ENCODE results near the gene PAXX. TPM values are rescaled to one million over a fixed set of nuclear protein-coding genes. Genes with fewer than 3 reads are reported as not detected.

Gene PAXX
- total RNA-seq, 1 experiment from 2014 or later: 113 TPM

- no peak overlapping the region for H3K9ac ChIP-seq (ENCODE audit: low read length)
- intact Hi-C loops (cut with micrococcal nuclease): no loop called here
- H3K9me3 ChIP-seq (ENCODE audit: low read length): no peaks in the 10 kb centered on the region
- no peaks in the 10 kb centered on the region for H3F3A ChIP-seq (ENCODE audit: low read length, unreplicated experiment)
- no peak overlapping the region for H3K4me2 ChIP-seq (ENCODE audit: low read length)
- peaks cover 10% of the 10 kb centered on the region; the same call in 1 of the 2 replicates for H3K4me1 ChIP-seq (ENCODE audit: insufficient read depth, low read length)
- DNase-seq: no peak
- BruUV-seq (replicated peaks): no TSS peak
- H4K20me1 ChIP-seq (ENCODE audit: low read length): no peaks in the 10 kb centered on the region
- H3K27me3 ChIP-seq (ENCODE audit: low read length): no peaks in the 10 kb centered on the region
- H3K4me3 ChIP-seq (ENCODE audit: low read length): no peak overlapping the region
- H3K9me2 ChIP-seq (replicated peaks; ENCODE audit: low read length): no peaks in the 10 kb centered on the region
- ChIA-PET CTCF (interaction anchor here (1.0 kb wide), 1 partner anchor 13 kb away, joined by 3 read pairs; no protein-coding TSS in a partner anchor), POLR2A (ENCODE audit: unreplicated experiment) (interaction anchor here (0.5 kb wide), 1 partner anchor 31 kb away, joined by 14 read pairs; no protein-coding TSS in a partner anchor)
- peaks cover 12% of the 10 kb centered on the region; the same call in 1 of the 2 replicates for H3K79me2 ChIP-seq (ENCODE audit: low read length)
- ATAC-seq: no peak
- H2AFZ ChIP-seq (ENCODE audit: low read length): no peak overlapping the region
- H3K27ac ChIP-seq (ENCODE audit: low read length): no peak overlapping the region
- no peaks in the 10 kb centered on the region for H3K36me3 ChIP-seq (ENCODE audit: low read depth, low read length)
- TF ChIP-seq EZH2 (IDR thresholded peaks at IDR 0.05; ENCODE audit: low read length, unreplicated experiment) (no peak), CTCF (conservative IDR thresholded peaks at IDR 0.05; ENCODE audit: low read depth, low read length) (no peak), EZH2phosphoT487 (IDR thresholded peaks at IDR 0.05; ENCODE audit: borderline replicate concordance, low read length) (no peak)
These were observed 30.4 kb downstream of the PAXX start for GRCh38 chr9:137022662-137023008.

GRCh38 chr9:137023157-137023556 lies 30.9 kb downstream of the PAXX start:
- intact Hi-C loops (cut with micrococcal nuclease): no loop called here
- Histone ChIP-seq H3K4me1 (ENCODE audit: insufficient read depth, low read length) (peaks cover 10% of the 10 kb centered on the region; the same call in 1 of the 2 replicates), H3K9me3 (ENCODE audit: low read length) (no peaks in the 10 kb centered on the region), H3K9ac (ENCODE audit: low read length) (no peak overlapping the region), H2AFZ (ENCODE audit: low read length) (no peak overlapping the region), H3K27ac (ENCODE audit: low read length) (no peak overlapping the region), H3K27me3 (ENCODE audit: low read length) (no peaks in the 10 kb centered on the region), H3K36me3 (ENCODE audit: low read depth, low read length) (no peaks in the 10 kb centered on the region), H4K20me1 (ENCODE audit: low read length) (no peaks in the 10 kb centered on the region), H3K4me3 (ENCODE audit: low read length) (no peak overlapping the region), H3F3A (ENCODE audit: low read length, unreplicated experiment) (no peaks in the 10 kb centered on the region), H3K9me2 (replicated peaks; ENCODE audit: low read length) (no peaks in the 10 kb centered on the region), H3K4me2 (ENCODE audit: low read length) (no peak overlapping the region), H3K79me2 (ENCODE audit: low read length) (peaks cover 12% of the 10 kb centered on the region; the same call in 1 of the 2 replicates)
- TF ChIP-seq EZH2phosphoT487 (IDR thresholded peaks at IDR 0.05; ENCODE audit: borderline replicate concordance, low read length) (no peak), CTCF (conservative IDR thresholded peaks at IDR 0.05; ENCODE audit: low read depth, low read length) (no peak), EZH2 (IDR thresholded peaks at IDR 0.05; ENCODE audit: low read length, unreplicated experiment) (no peak)
- ATAC-seq (no peak), DNase-seq (no peak)
- ChIA-PET POLR2A (ENCODE audit: unreplicated experiment) (no interaction called here), CTCF (no interaction called here)
- no TSS peak for BruUV-seq (replicated peaks)

GRCh38 chr9:137023583-137023991 lies 31.4 kb downstream of the PAXX start:
- CTCF ChIA-PET: no interaction called here
- no peaks in the 10 kb centered on the region for H3K9me2 ChIP-seq (replicated peaks; ENCODE audit: low read length)
- BruUV-seq (replicated peaks): no TSS peak

More at GRCh38 chr9:137023583-137023991, 31.4 kb downstream of the PAXX start:
- no peaks in the 10 kb centered on the region for H3K27me3 ChIP-seq (ENCODE audit: low read length)
- no peaks in the 10 kb centered on the region for H3K36me3 ChIP-seq (ENCODE audit: low read depth, low read length)
- no peaks in the 10 kb centered on the region for H3F3A ChIP-seq (ENCODE audit: low read length, unreplicated experiment)
- no peak overlapping the region for H3K9ac ChIP-seq (ENCODE audit: low read length)
- H3K4me1 ChIP-seq (ENCODE audit: insufficient read depth, low read length): peaks cover 12% of the 10 kb centered on the region; the same call in 1 of the 2 replicates
- H3K4me2 ChIP-seq (ENCODE audit: low read length): no peak overlapping the region
- H3K4me3 ChIP-seq (ENCODE audit: low read length): no peak overlapping the region
- intact Hi-C loops (cut with micrococcal nuclease): no loop called here
- H4K20me1 ChIP-seq (ENCODE audit: low read length): no peaks in the 10 kb centered on the region
- TF ChIP-seq CTCF (conservative IDR thresholded peaks at IDR 0.05; ENCODE audit: low read depth, low read length): no peak
- no peak for TF ChIP-seq EZH2 (IDR thresholded peaks at IDR 0.05; ENCODE audit: low read length, unreplicated experiment)
- TF ChIP-seq EZH2phosphoT487 (IDR thresholded peaks at IDR 0.05; ENCODE audit: borderline replicate concordance, low read length): no peak
- H3K79me2 ChIP-seq (ENCODE audit: low read length): peaks cover 12% of the 10 kb centered on the region; the same call in 1 of the 2 replicates
- no peak for DNase-seq
- no peaks in the 10 kb centered on the region for H3K9me3 ChIP-seq (ENCODE audit: low read length)
- POLR2A ChIA-PET (ENCODE audit: unreplicated experiment): no interaction called here
- ATAC-seq: no peak
- H3K27ac ChIP-seq (ENCODE audit: low read length): no peak overlapping the region
- H2AFZ ChIP-seq (ENCODE audit: low read length): no peak overlapping the region
